K562 (cell line): ENCODE data around the gene SNX1. TPM values are rescaled to one million over a fixed set of nuclear protein-coding genes. Genes with fewer than 3 reads are reported as not detected.
A peak's percentile ranks its signal among the peaks of the same experiment; 100 is the strongest.

Experiments used
- BHLHE40 ChIP-seq: IDR thresholded peaks from 2 replicates; pipeline ENCODE4 v1.6.1; 2011; ENCODE audit warnings: low read length, improper control_type of control experiment
- CBX1 ChIP-seq: sonication (generic); IDR thresholded peaks from 2 replicates; pipeline ENCODE4 v1.6.1; 2016; ENCODE audit warnings: antibody characterized with exemption, low read depth, mild to moderate bottlenecking
- CC2D1A ChIP-seq: fragments of 450-650 bp; IDR thresholded peaks from 2 replicates; pipeline ENCODE4 v1.6.1; 2017; ENCODE audit warnings: mild to moderate bottlenecking
- DACH1 ChIP-seq: fragments of 450-650 bp; IDR thresholded peaks from 2 replicates; pipeline ENCODE4 v1.6.1; 2018; ENCODE audit not compliant: partially characterized antibody
- FOXP1 ChIP-seq: sonication (generic); formaldehyde crosslinking; IDR thresholded peaks from 2 replicates; pipeline ENCODE4 v1.8.0; 2022; ENCODE audit warnings: mild to moderate bottlenecking, missing genetic modification reagents
- MCM2 ChIP-seq: fragments of 450-650 bp; IDR thresholded peaks from 2 replicates; pipeline ENCODE4 v1.6.1; 2017; ENCODE audit warnings: low read depth, mild to moderate bottlenecking
- MTA3 ChIP-seq: fragments of 450-650 bp; formaldehyde crosslinking; IDR thresholded peaks from 2 replicates; pipeline ENCODE4 v1.6.1; 2017; ENCODE audit warnings: mild to moderate bottlenecking, borderline replicate concordance
- MYC ChIP-seq, 2 experiments: fragments of 250-450 bp in 1 of 2; sonication (Bioruptor Pico) in 1 of 2; IDR thresholded peaks; 2 replicates each; pipeline versions ENCODE4 v1.5.1 to v1.6.1; 2012 to 2021; ENCODE audit warnings: low read depth in 2 of 2, borderline replicate concordance in 1 of 2, improper control_type of control experiment in 1 of 2, low read length in 1 of 2, mild to moderate bottlenecking in 1 of 2, moderate library complexity in 1 of 2
- NEUROD1 ChIP-seq: fragments of 150-350 bp; IDR thresholded peaks from 2 replicates; pipeline ENCODE4 v1.6.1; 2014; ENCODE audit warnings: borderline replicate concordance, low read length, low read depth; ENCODE audit not compliant: partially characterized antibody
- NR1H2 ChIP-seq: sonication (generic); formaldehyde crosslinking; IDR thresholded peaks from 2 replicates; pipeline ENCODE4 v1.4.0; 2020; ENCODE audit warnings: mild to moderate bottlenecking, missing genetic modification reagents
- SMARCC2 ChIP-seq: fragments of 450-650 bp; IDR thresholded peaks from 2 replicates; pipeline ENCODE4 v1.6.1; 2017; ENCODE audit warnings: antibody characterized with exemption, moderate library complexity, mild to moderate bottlenecking, low read depth
- SP1 ChIP-seq: sonication (generic); formaldehyde crosslinking; IDR thresholded peaks from 2 replicates; pipeline ENCODE4 v1.8.1; 2022; ENCODE audit warnings: mild to moderate bottlenecking, missing genetic modification reagents
- THRB ChIP-seq: fragments of 450-650 bp; formaldehyde crosslinking; conservative IDR thresholded peaks from 2 replicates; pipeline ENCODE4 v1.4.0; 2022; ENCODE audit warnings: mild to moderate bottlenecking, missing genetic modification characterization
- ZBTB11 ChIP-seq, 3 experiments: fragments of 200-800 bp in 1 of 3; fragments of 250-450 bp in 1 of 3; fragments of 450-650 bp in 1 of 3; sonication (Bioruptor Pico) in 1 of 3; sonication (Bioruptor generic) in 1 of 3; formaldehyde crosslinking in 1 of 3; IDR thresholded peaks; 2 replicates each; pipeline versions ENCODE4 v1.6.1 to v1.8.0; 2016 to 2022; ENCODE audit warnings: mild to moderate bottlenecking in 2 of 3, missing genetic modification characterization in 2 of 3, missing compliant biosample characterization in 1 of 3, moderate library complexity in 1 of 3
- ZNF274 ChIP-seq: IDR thresholded peaks from 2 replicates; pipeline ENCODE4 v1.6.1; 2011; ENCODE audit warnings: low read depth, mild to moderate bottlenecking, low read length, moderate library complexity, borderline replicate concordance
- ZNF76 ChIP-seq: fragments of 250-450 bp; sonication (Bioruptor Pico); IDR thresholded peaks from 2 replicates; pipeline ENCODE4 v1.4.0; 2020; ENCODE audit warnings: mild to moderate bottlenecking, moderate library complexity, borderline replicate concordance
- ZNF778 ChIP-seq: fragments of 450-650 bp; formaldehyde crosslinking; IDR thresholded peaks from 2 replicates; pipeline ENCODE4 v1.4.0; 2020; ENCODE audit warnings: mild to moderate bottlenecking, moderate library complexity
- polyA plus RNA-seq, 8 experiments: library from polyadenylated mRNA; depleted of rRNA in 4 of 8; stranded (reverse) in 5 of 8; unstranded in 3 of 8; fragments of >200 nt; fragmentation: Nextera tagmentation in 2 of 8; fragmentation: Illumina TruSeq in 1 of 8; extraction: Ambion mirVana in 2 of 8; extraction: Trizol in 1 of 8; gene quantifications; 2 replicates each; pipeline versions ENCODE4 v1.2.1 to v1.2.3, GENCODE V29; 2011 to 2014; ENCODE audit warnings: inconsistent platforms in 1 of 8, missing spikeins in 1 of 8
- total RNA-seq, 7 experiments: library from RNA; depleted of rRNA in 6 of 7; stranded (reverse); fragments of >200 nt in 6 of 7; fragmentation: Illumina TruSeq in 2 of 7; extraction: Trizol in 2 of 7; gene quantifications; 2 replicates each; pipeline versions ENCODE4 v1.2.1 to v1.2.3, GENCODE V29; 2011 to 2021; ENCODE audit warnings: low replicate concordance in 1 of 7
- TF ChIP-seq, protein P1 (sequence below): fragments of 250-450 bp; sonication (Bioruptor Pico); IDR thresholded peaks from 2 replicates; pipeline ENCODE4 v1.8.0; 2022; ENCODE audit warnings: moderate library complexity, mild to moderate bottlenecking, inconsistent platforms
- TF ChIP-seq, protein P2 (sequence below): fragments of 450-650 bp; IDR thresholded peaks from 2 replicates; pipeline ENCODE4 v1.6.1; 2014; ENCODE audit warnings: low read depth, mild to moderate bottlenecking, moderate library complexity, borderline replicate concordance

Gene SNX1
- total and polyA plus RNA-seq, 9 of the 15 experiments (the other 6 are each of a cell fraction or from before 2014, with no cell fraction given) = 11.0 to 105 (median 59.9) TPM

GRCh38 chr15:64095795-64096667 lies at the start of gene SNX1 (continued):
- TF ChIP-seq CC2D1A (peak; percentile 35; the same call in 1 of the 2 replicates), CBX1 (peak; percentile 55; the same call in 1 of the 2 replicates), MCM2 (no peak), ZNF274 (no peak), FOXP1 (peak; percentile 87), BHLHE40 (peak; percentile 21; the same call in 1 of the 2 replicates), MYC (IDR thresholded peaks at IDR 0.05; ENCODE audit: low read depth, low read length) (peak; percentile 84), MYC (CRISPR knock-in tag; IDR thresholded peaks at IDR 0.05; ENCODE audit: borderline replicate concordance, low read depth) (no peak; the same call in 1 of the 2 replicates), DACH1 (no peak), SMARCC2 (no peak), NR1H2 (CRISPR knock-in tag) (no peak), ZNF778 (CRISPR knock-in tag) (no peak), MTA3 (peak; percentile 68; the same call in 1 of the 2 replicates), NEUROD1 (peak; percentile 43), THRB (CRISPR knock-in tag) (0 out of 2 replicates have a peak, but pooled peaks have one; percentile 40), ZNF76 (0 out of 2 replicates have a peak, but pooled peaks have one; percentile 52), SP1 (CRISPR knock-in tag) (peak; percentile 93), ZBTB11 (CRISPR knock-in tag; IDR thresholded peaks at IDR 0.05) (peak in 1 of 3 experiments; percentile 65; a peak in 2 of 6 replicates)
- TF ChIP-seq, protein P1, sequence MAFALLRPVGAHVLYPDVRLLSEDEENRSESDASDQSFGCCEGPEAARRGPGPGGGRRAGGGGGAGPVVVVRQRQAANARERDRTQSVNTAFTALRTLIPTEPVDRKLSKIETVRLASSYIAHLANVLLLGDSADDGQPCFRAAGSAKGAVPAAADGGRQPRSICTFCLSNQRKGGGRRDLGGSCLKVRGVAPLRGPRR (CRISPR knock-in tag) = no peak
- TF ChIP-seq, protein P2, sequence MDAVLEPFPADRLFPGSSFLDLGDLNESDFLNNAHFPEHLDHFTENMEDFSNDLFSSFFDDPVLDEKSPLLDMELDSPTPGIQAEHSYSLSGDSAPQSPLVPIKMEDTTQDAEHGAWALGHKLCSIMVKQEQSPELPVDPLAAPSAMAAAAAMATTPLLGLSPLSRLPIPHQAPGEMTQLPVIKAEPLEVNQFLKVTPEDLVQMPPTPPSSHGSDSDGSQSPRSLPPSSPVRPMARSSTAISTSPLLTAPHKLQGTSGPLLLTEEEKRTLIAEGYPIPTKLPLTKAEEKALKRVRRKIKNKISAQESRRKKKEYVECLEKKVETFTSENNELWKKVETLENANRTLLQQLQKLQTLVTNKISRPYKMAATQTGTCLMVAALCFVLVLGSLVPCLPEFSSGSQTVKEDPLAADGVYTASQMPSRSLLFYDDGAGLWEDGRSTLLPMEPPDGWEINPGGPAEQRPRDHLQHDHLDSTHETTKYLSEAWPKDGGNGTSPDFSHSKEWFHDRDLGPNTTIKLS = 0 out of 2 replicates have a peak, but pooled peaks have one; percentile 31
